CD4-positive, CD25-positive, alpha-beta regulatory T cell (primary cell): Measurements from ENCODE around the gene PCA3. TPM values are rescaled to one million over a fixed set of nuclear protein-coding genes. Genes with fewer than 3 reads are reported as not detected.
A peak's percentile ranks its signal among the peaks of the same experiment; 100 is the strongest.
"Not testable (repeated sequence)": the region's sequence is repeated elsewhere in the genome, so short reads cannot be mapped to it uniquely, and the experiment has no call there.

ENCODE experiments used
- ATAC-seq, 2 donors: fragments of 150-1000 bp; cut with Tn5 transposase; one replicate each; pipeline ENCODE4 v1.10.0; 2021; ENCODE audit warnings: low read depth in 2 of 2, moderate number of reproducible peaks in 2 of 2, moderate library complexity in 1 of 2
- DNase-seq, 3 donors: peaks; one replicate each; pipeline versions ENCODE4 v3.0.0 to v3.0.0-alpha.2; 2012 to 2022; ENCODE audit warnings: mixed read lengths in 1 of 3
- H3K27ac ChIP-seq: one replicate; pipeline ENCODE4 v1.7.0; 2013; ENCODE audit warnings: mild to moderate bottlenecking, low read length; ENCODE audit not compliant: insufficient read depth, poor library complexity, severe bottlenecking
- H3K27me3 ChIP-seq: one replicate; pipeline ENCODE4 v1.7.0; 2013; ENCODE audit warnings: low read length; ENCODE audit not compliant: control insufficient read depth, insufficient read depth
- H3K36me3 ChIP-seq: one replicate; pipeline ENCODE4 v1.7.0; 2013; ENCODE audit warnings: mild to moderate bottlenecking, low read length, moderate library complexity; ENCODE audit not compliant: control insufficient read depth, insufficient read depth
- H3K4me1 ChIP-seq: 2 replicates; pipeline ENCODE4 v1.7.0; 2013; ENCODE audit warnings: mild to moderate bottlenecking, low read length; ENCODE audit not compliant: insufficient read depth, control insufficient read depth, poor library complexity, severe bottlenecking
- H3K4me3 ChIP-seq: one replicate; pipeline ENCODE4 v1.7.0; 2013; ENCODE audit warnings: low read depth, mild to moderate bottlenecking, low read length, moderate library complexity
- H3K9me3 ChIP-seq, 2 experiments: 1 replicate in 1 of 2; 2 replicates in 1 of 2; pipeline ENCODE4 v1.7.0; 2013; ENCODE audit warnings: low read length in 2 of 2, mild to moderate bottlenecking in 1 of 2, moderate library complexity in 1 of 2; ENCODE audit not compliant: control insufficient read depth in 2 of 2
- H3K27ac Mint-ChIP-seq, 3 donors: one replicate each; pipeline ENCODE4 v1.8.0; 2020 to 2022; ENCODE audit warnings: mild to moderate bottlenecking in 3 of 3, mixed read lengths in 3 of 3, moderate library complexity in 2 of 3
- H3K27me3 Mint-ChIP-seq: one replicate; pipeline ENCODE4 v1.8.0; 2022; ENCODE audit warnings: mild to moderate bottlenecking, mixed read lengths
- H3K36me3 Mint-ChIP-seq: one replicate; pipeline ENCODE4 v1.8.0; 2020; ENCODE audit warnings: mixed read lengths
- H3K4me1 Mint-ChIP-seq, 4 donors: one replicate each; pipeline ENCODE4 v1.8.0; 2020 to 2022; ENCODE audit warnings: mixed read lengths in 4 of 4, mild to moderate bottlenecking in 1 of 4
- H3K4me3 Mint-ChIP-seq, 4 donors: one replicate each; pipeline ENCODE4 v1.8.0; 2020 to 2022; ENCODE audit warnings: mild to moderate bottlenecking in 4 of 4, mixed read lengths in 4 of 4, moderate library complexity in 3 of 4
- H3K9me3 Mint-ChIP-seq, 7 donors: one replicate each; pipeline ENCODE4 v1.8.0; 2020 to 2022; ENCODE audit warnings: mixed read lengths in 7 of 7, mild to moderate bottlenecking in 3 of 7, moderate library complexity in 2 of 7
- polyA plus RNA-seq, 4 donors: library from polyadenylated mRNA; unstranded; fragments of 300-500 nt; fragmentation: Illumina TruSeq; gene quantifications; one replicate each; pipeline ENCODE4 v1.2.3, GENCODE V29; 2021
- total RNA-seq: library from RNA; stranded (reverse); gene quantifications from one replicate; pipeline ENCODE4 v1.2.3, GENCODE V29; 2022

PCA3 gene
- total and polyA plus RNA-seq, 5 donors from 2014 or later = not detected

- Mint-ChIP-seq H3K4me1 (no peaks in the 10 kb centered on the region), H3K27ac (no peak overlapping the region), H3K4me3 (no peak overlapping the region), H3K36me3 (no peaks in the 10 kb centered on the region), H3K9me3 (peaks cover 0 to 11% (median 3%) of the 10 kb centered on the region in 7 donors), H3K27me3 (peaks cover 30% of the 10 kb centered on the region)
- DNase-seq = no peak
- H3K27ac ChIP-seq = no peak overlapping the region
- no peak for ATAC-seq
- H3K4me3 ChIP-seq = no peak overlapping the region
- no peaks in the 10 kb centered on the region for H3K4me1 ChIP-seq
- H3K9me3 ChIP-seq = peaks cover 0 to 8% of the 10 kb centered on the region in 2 experiments
- H3K27me3 ChIP-seq = peaks cover 4% of the 10 kb centered on the region
- H3K36me3 ChIP-seq = no peaks in the 10 kb centered on the region
Measured at GRCh38 chr9:76738402-76738801, 25.8 kb upstream of the PCA3 start.

GRCh38 chr9:76741524-76741923 is 22.7 kb upstream of the PCA3 start:
- Histone ChIP-seq H3K9me3 (peaks cover 0 to 8% of the 10 kb centered on the region in 2 experiments), H3K4me1 (no peaks in the 10 kb centered on the region), H3K36me3 (no peaks in the 10 kb centered on the region), H3K27ac (no peak overlapping the region), H3K4me3 (no peak overlapping the region), H3K27me3 (peaks cover 4% of the 10 kb centered on the region)
- Mint-ChIP-seq H3K27me3 (peaks cover 12% of the 10 kb centered on the region), H3K36me3 (no peaks in the 10 kb centered on the region), H3K9me3 (peaks cover 0 to 11% (median 6%) of the 10 kb centered on the region in 7 donors), H3K4me3 (no peak overlapping the region), H3K27ac (no peak overlapping the region), H3K4me1 (peaks cover 0 to 7% (median 0%) of the 10 kb centered on the region in 4 donors)
- ATAC-seq = no peak
- DNase-seq = no peak

GRCh38 chr9:76742890-76743289 is 21.3 kb upstream of the PCA3 start:
- ATAC-seq, H3K36me3 ChIP-seq, H3K27me3 Mint-ChIP-seq, DNase-seq, H3K27me3 ChIP-seq, H3K4me3 Mint-ChIP-seq, H3K4me3 ChIP-seq, H3K36me3 Mint-ChIP-seq, H3K27ac ChIP-seq, H3K9me3 ChIP-seq, H3K4me1 ChIP-seq, H3K4me1 Mint-ChIP-seq, H3K27ac Mint-ChIP-seq: not testable (repeated sequence)
- peaks cover 0 to 11% (median 6%) of the 10 kb centered on the region in 7 donors for H3K9me3 Mint-ChIP-seq

GRCh38 chr9:76743931-76744330 is 20.3 kb upstream of the PCA3 start:
- Mint-ChIP-seq H3K4me3 (no peak overlapping the region), H3K4me1 (peaks cover 0 to 7% (median 0%) of the 10 kb centered on the region in 4 donors), H3K27ac (no peak overlapping the region), H3K27me3 (peaks cover 10% of the 10 kb centered on the region), H3K9me3 (peaks cover 0 to 11% (median 6%) of the 10 kb centered on the region in 7 donors), H3K36me3 (no peaks in the 10 kb centered on the region)
- DNase-seq = no peak
- Histone ChIP-seq H3K4me3 (no peak overlapping the region), H3K27me3 (peaks cover 2% of the 10 kb centered on the region), H3K27ac (no peak overlapping the region), H3K36me3 (no peaks in the 10 kb centered on the region), H3K4me1 (no peaks in the 10 kb centered on the region), H3K9me3 (peaks cover 0 to 8% of the 10 kb centered on the region in 2 experiments)
- ATAC-seq = no peak

GRCh38 chr9:76744336-76744735 is 19.9 kb upstream of the PCA3 start:
- peak overlapping the region in 1 of 3 donors; percentile 9 for H3K27ac Mint-ChIP-seq
- H3K9me3 Mint-ChIP-seq = peaks cover 0 to 11% (median 6%) of the 10 kb centered on the region in 7 donors
- Histone ChIP-seq H3K4me1 (no peaks in the 10 kb centered on the region), H3K9me3 (peaks cover 0 to 8% of the 10 kb centered on the region in 2 experiments), H3K27me3 (no peaks in the 10 kb centered on the region), H3K36me3 (no peaks in the 10 kb centered on the region), H3K27ac (no peak overlapping the region), H3K4me3 (no peak overlapping the region)
- H3K27me3 Mint-ChIP-seq = peaks cover 14% of the 10 kb centered on the region
- H3K4me1 Mint-ChIP-seq = peaks cover 0 to 7% (median 0%) of the 10 kb centered on the region in 4 donors
- no peaks in the 10 kb centered on the region for H3K36me3 Mint-ChIP-seq
- DNase-seq (peak in 1 of 3 donors; percentile 67), ATAC-seq (no peak)
- no peak overlapping the region for H3K4me3 Mint-ChIP-seq

GRCh38 chr9:76751001-76751400 is 13.2 kb upstream of the PCA3 start:
- no peak for DNase-seq
- no peaks in the 10 kb centered on the region for H3K27me3 ChIP-seq
- no peak overlapping the region for H3K4me3 ChIP-seq
- Mint-ChIP-seq H3K4me3 (no peak overlapping the region), H3K4me1 (no peaks in the 10 kb centered on the region), H3K9me3 (no peaks in the 10 kb centered on the region), H3K27ac (no peak overlapping the region), H3K27me3 (peaks cover 18% of the 10 kb centered on the region), H3K36me3 (no peaks in the 10 kb centered on the region)
- no peaks in the 10 kb centered on the region for H3K9me3 ChIP-seq
- no peak overlapping the region for H3K27ac ChIP-seq
- ATAC-seq = no peak
- no peaks in the 10 kb centered on the region for H3K4me1 ChIP-seq
- no peaks in the 10 kb centered on the region for H3K36me3 ChIP-seq

GRCh38 chr9:76756268-76756640 is 8.0 kb upstream of the PCA3 start:
- no peak overlapping the region for H3K27ac ChIP-seq
- H3K4me1 Mint-ChIP-seq = no peaks in the 10 kb centered on the region
- H3K27ac Mint-ChIP-seq = no peak overlapping the region
- no peak overlapping the region for H3K4me3 Mint-ChIP-seq
- H3K36me3 ChIP-seq = no peaks in the 10 kb centered on the region
- ATAC-seq (no peak), DNase-seq (no peak)
- no peak overlapping the region for H3K4me3 ChIP-seq
- H3K36me3 Mint-ChIP-seq = no peaks in the 10 kb centered on the region
- no peaks in the 10 kb centered on the region for H3K9me3 ChIP-seq
- H3K4me1 ChIP-seq = no peaks in the 10 kb centered on the region
- no peaks in the 10 kb centered on the region for H3K27me3 ChIP-seq
- no peaks in the 10 kb centered on the region for H3K9me3 Mint-ChIP-seq
- peaks cover 8% of the 10 kb centered on the region for H3K27me3 Mint-ChIP-seq

GRCh38 chr9:76756941-76757673 is 7.1 kb upstream of the PCA3 start:
- Histone ChIP-seq H3K27ac (no peak overlapping the region), H3K4me3 (no peak overlapping the region), H3K4me1 (no peaks in the 10 kb centered on the region), H3K9me3 (no peaks in the 10 kb centered on the region), H3K27me3 (no peaks in the 10 kb centered on the region), H3K36me3 (no peaks in the 10 kb centered on the region)
- DNase-seq (no peak), ATAC-seq (no peak)
- Mint-ChIP-seq H3K4me3 (no peak overlapping the region), H3K27ac (no peak overlapping the region), H3K27me3 (peaks cover 10% of the 10 kb centered on the region), H3K4me1 (no peaks in the 10 kb centered on the region), H3K36me3 (no peaks in the 10 kb centered on the region), H3K9me3 (no peaks in the 10 kb centered on the region)
